SK-N-SH (cell line): Measurements from ENCODE around the gene CCDC127. TPM values are rescaled to one million over a fixed set of nuclear protein-coding genes. Genes with fewer than 3 reads are reported as not detected.

Experiments
- CTCF ChIA-PET: fragments of 300-600, 350-600 bp; formaldehyde crosslinking; extraction: SDS; loops from one replicate; lab custom pipeline; 2021; lab: Yijun Ruan, JAX
- POLR2A ChIA-PET: fragments of 350-600 bp; sonication (Branson Sonifier 250); formaldehyde crosslinking; extraction: SDS; loops from one replicate; lab custom pipeline; 2020; ENCODE audit warnings: antibody characterized with exemption, inconsistent platforms; lab: Yijun Ruan, JAX
- DNase-seq: peaks from one replicate; pipeline ENCODE4 v3.0.0; 2012
- H2AFZ ChIP-seq: fragments of 200-600 bp; sonication (generic); 2 replicates; pipeline ENCODE4 v1.8.1; 2016; ENCODE audit warnings: antibody characterized with exemption, mild to moderate bottlenecking, low read depth
- H3F3A ChIP-seq: fragments of 200-600 bp; sonication (generic); replicated peaks from 2 replicates; pipeline ENCODE3; 2016; ENCODE audit warnings: antibody characterized with exemption, mild to moderate bottlenecking; ENCODE audit not compliant: insufficient read depth
- H3K27ac ChIP-seq, 2 experiments: fragments of 200-500 bp in 1 of 2; fragments of 200-600 bp in 1 of 2; sonication (Bioruptor generic) in 1 of 2; sonication (generic), shearing (Covaris generic) in 1 of 2; 2 replicates each; pipeline versions ENCODE4 v1.5.1 to v1.6.1; 2014 to 2016; ENCODE audit warnings: low read depth in 2 of 2, inconsistent platforms in 1 of 2, low read length in 1 of 2, mild to moderate bottlenecking in 1 of 2, mixed read lengths in 1 of 2
- H3K27me3 ChIP-seq: fragments of 200-600 bp; sonication (generic), shearing (Covaris generic); 2 replicates; pipeline ENCODE4 v1.6.1; 2016; ENCODE audit warnings: mixed run types; ENCODE audit not compliant: insufficient read depth
- H3K36me3 ChIP-seq, 2 experiments: fragments of 200-500 bp in 1 of 2; fragments of 200-600 bp in 1 of 2; sonication (Bioruptor generic) in 1 of 2; sonication (generic) in 1 of 2; replicated peaks in 1 of 2; 2 replicates each; pipeline versions ENCODE3 to v1.5.1; 2014 to 2016; ENCODE audit warnings: low read length in 1 of 2, mild to moderate bottlenecking in 1 of 2; ENCODE audit not compliant: insufficient read depth in 2 of 2, control insufficient read depth in 1 of 2
- H3K4me1 ChIP-seq, 2 experiments: fragments of 200-500 bp in 1 of 2; fragments of 200-600 bp in 1 of 2; sonication (Bioruptor generic) in 1 of 2; sonication (generic), shearing (Covaris generic) in 1 of 2; 2 replicates each; pipeline versions ENCODE4 v1.5.1 to v1.6.1; 2014 to 2016; ENCODE audit warnings: low read depth in 1 of 2, low read length in 1 of 2, mixed run types in 1 of 2; ENCODE audit not compliant: insufficient read depth in 2 of 2, control insufficient read depth in 1 of 2
- H3K4me2 ChIP-seq: fragments of 200-600 bp; sonication (generic), shearing (Covaris generic); 2 replicates; pipeline ENCODE4 v1.6.1; 2017; ENCODE audit warnings: mixed run types
- H3K4me3 ChIP-seq, 2 experiments: fragments of 200-500 bp in 1 of 2; fragments of 200-600 bp in 1 of 2; sonication (Bioruptor generic) in 1 of 2; sonication (generic), shearing (Covaris generic) in 1 of 2; 2 replicates each; pipeline versions ENCODE4 v1.5.1 to v1.8.1; 2014 to 2016; ENCODE audit warnings: low read depth in 2 of 2, inconsistent platforms in 1 of 2, low read length in 1 of 2, mild to moderate bottlenecking in 1 of 2, mixed read lengths in 1 of 2, moderate library complexity in 1 of 2
- H3K79me2 ChIP-seq: fragments of 200-600 bp; sonication (generic); 2 replicates; pipeline ENCODE4 v1.8.1; 2017; ENCODE audit warnings: mild to moderate bottlenecking; ENCODE audit not compliant: insufficient read depth
- H3K9ac ChIP-seq: fragments of 200-600 bp; sonication (generic); 2 replicates; pipeline ENCODE4 v1.6.1; 2017; ENCODE audit warnings: mixed run types
- H3K9me2 ChIP-seq: fragments of 200-600 bp; sonication (generic); 2 replicates; pipeline ENCODE4 v1.6.1; 2017; ENCODE audit warnings: mixed run types
- H3K9me3 ChIP-seq: fragments of 200-600 bp; sonication (generic); 2 replicates; pipeline ENCODE4 v1.6.1; 2017; ENCODE audit warnings: mixed run types, mild to moderate bottlenecking, moderate library complexity
- H4K20me1 ChIP-seq: fragments of 200-600 bp; sonication (generic); 2 replicates; pipeline ENCODE4 v1.6.1; 2017; ENCODE audit warnings: mild to moderate bottlenecking, mixed run types; ENCODE audit not compliant: insufficient read depth
- CHD2 ChIP-seq: fragments of 150-350 bp; IDR thresholded peaks from 2 replicates; pipeline ENCODE4 v1.6.1; 2018; ENCODE audit warnings: low read length; ENCODE audit not compliant: partially characterized antibody
- CTCF ChIP-seq: fragments of 200-600 bp; sonication (generic); IDR thresholded peaks from 2 replicates; pipeline ENCODE4 v1.6.1; 2017; ENCODE audit warnings: antibody characterized with exemption, mild to moderate bottlenecking, moderate library complexity
- ELF1 ChIP-seq: IDR thresholded peaks from 2 replicates; pipeline ENCODE4 v1.4.0; 2012
- FOSL2 ChIP-seq: IDR thresholded peaks from 2 replicates; pipeline ENCODE4 v1.4.0; 2012; ENCODE audit warnings: low read depth, mild to moderate bottlenecking, moderate library complexity, borderline replicate concordance
- FOXJ3 ChIP-seq: sonication (generic); formaldehyde crosslinking; IDR thresholded peaks from 2 replicates; pipeline ENCODE4 v1.5.1; 2020; ENCODE audit warnings: mild to moderate bottlenecking, missing genetic modification reagents
- FOXM1 ChIP-seq: IDR thresholded peaks from 2 replicates; pipeline ENCODE4 v1.4.0; 2012; ENCODE audit warnings: low read depth, mild to moderate bottlenecking
- GABPA ChIP-seq: IDR thresholded peaks from 2 replicates; pipeline ENCODE4 v1.4.0; 2012; ENCODE audit warnings: low read depth, mild to moderate bottlenecking
- GATA2 ChIP-seq: sonication (generic); formaldehyde crosslinking; IDR thresholded peaks from 2 replicates; pipeline ENCODE4 v1.5.0; 2020; ENCODE audit warnings: mild to moderate bottlenecking, missing genetic modification reagents
- JUND ChIP-seq: IDR thresholded peaks from 2 replicates; pipeline ENCODE4 v1.4.0; 2012
- MAX ChIP-seq: IDR thresholded peaks from 2 replicates; pipeline ENCODE4 v1.4.0; 2012; ENCODE audit warnings: low read depth
- NRF1 ChIP-seq: IDR thresholded peaks from 2 replicates; pipeline ENCODE4 v1.6.1; 2012; ENCODE audit warnings: low read depth, mild to moderate bottlenecking, low read length
- POLR2AphosphoS5 ChIP-seq: IDR thresholded peaks from 2 replicates; pipeline ENCODE4 v1.6.1; 2012; ENCODE audit warnings: low read depth, low read length
- RAD21 ChIP-seq: IDR thresholded peaks from 2 replicates; pipeline ENCODE4 v1.6.1; 2012; ENCODE audit warnings: mild to moderate bottlenecking, low read length
- RCOR1 ChIP-seq: fragments of 150-350 bp; IDR thresholded peaks from 2 replicates; pipeline ENCODE4 v1.6.1; 2017; ENCODE audit warnings: antibody characterized with exemption, low read length
- RFX5 ChIP-seq: IDR thresholded peaks from 2 replicates; pipeline ENCODE4 v1.6.1; 2012; ENCODE audit warnings: mild to moderate bottlenecking, improper control_type of control experiment, low read length
- RXRA ChIP-seq: IDR thresholded peaks from 2 replicates; pipeline ENCODE4 v1.4.0; 2012; ENCODE audit warnings: low read depth, mild to moderate bottlenecking, borderline replicate concordance
- TCF12 ChIP-seq: IDR thresholded peaks from 2 replicates; pipeline ENCODE4 v1.4.0; 2012
- USF2 ChIP-seq: fragments of 150-350 bp; IDR thresholded peaks from 2 replicates; pipeline ENCODE4 v1.6.1; 2017; ENCODE audit warnings: antibody characterized with exemption, low read length, low read depth, borderline replicate concordance
- WGBS: methylation state at CpG from one replicate; pipeline ENCODE4 v1.1.6; 2017; ENCODE audit warnings: low lambda C conversion rate; 5-methylcytosine and 5-hydroxymethylcytosine counted together
- polyA plus RNA-seq, 3 experiments: library from polyadenylated mRNA; depleted of rRNA; stranded (reverse); fragments of >200 nt; gene quantifications; 2 replicates each; pipeline ENCODE4 v1.2.3, GENCODE V29; 2012
- TF ChIP-seq, protein P1 (sequence below): IDR thresholded peaks from 2 replicates; pipeline ENCODE4; 2012
- TF ChIP-seq, protein P2 (sequence below): IDR thresholded peaks from 2 replicates; pipeline ENCODE4 v1.4.0; 2012; ENCODE audit warnings: low read depth, borderline replicate concordance

The CCDC127 gene
- polyA plus RNA-seq, 1 of the 3 experiments (the other 2 are of a cell fraction) = 3.9 TPM

DNA sequence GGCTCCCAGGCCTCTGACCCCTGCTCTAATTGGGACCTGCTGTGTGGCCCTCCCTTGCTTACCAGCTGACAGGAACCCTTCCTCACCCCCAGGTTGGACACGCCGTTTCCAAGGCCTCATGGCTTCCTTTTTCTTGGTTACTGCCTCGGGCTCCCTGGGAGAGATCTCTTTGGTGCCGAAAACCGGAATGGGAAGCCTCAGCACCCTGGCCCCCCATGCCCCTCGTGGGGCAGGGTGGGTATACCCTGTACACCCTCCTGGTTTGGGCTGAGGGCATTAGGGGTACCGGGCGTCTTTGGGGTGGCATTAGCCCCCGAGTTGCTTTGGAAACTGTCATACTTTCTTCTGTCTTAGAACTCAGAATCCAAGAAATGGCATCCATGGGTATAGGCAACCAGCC is 36.8 kb downstream of the CCDC127 start:
- TF ChIP-seq GABPA (no peak), FOSL2 (no peak), CHD2 (no peak), CTCF (no peak), TCF12 (no peak), RCOR1 (no peak), NRF1 (no peak), FOXM1 (no peak), GATA2 (CRISPR knock-in tag) (no peak), MAX (no peak), FOXJ3 (CRISPR knock-in tag) (no peak), RFX5 (no peak), POLR2AphosphoS5 (no peak), ELF1 (no peak), RAD21 (no peak)
- peaks cover 3% of the 10 kb centered on the region; the same call in 1 of the 2 replicates for H3K27me3 ChIP-seq
- no peaks in the 10 kb centered on the region for H3K9me2 ChIP-seq
- H3K79me2 ChIP-seq = no peaks in the 10 kb centered on the region
- no peak overlapping the region for H3K4me2 ChIP-seq
- no peak overlapping the region for H2AFZ ChIP-seq
- no peak overlapping the region for H3K27ac ChIP-seq
- POLR2A ChIA-PET = no interaction called here
- H3K9ac ChIP-seq = no peak overlapping the region
- H3F3A ChIP-seq = no peaks in the 10 kb centered on the region
- CTCF ChIA-PET = interaction anchor here (1.6 kb wide), 1 partner anchor 8 kb away, joined by 4 read pairs; no protein-coding TSS in a partner anchor
- H3K9me3 ChIP-seq = no peaks in the 10 kb centered on the region
- no peaks in the 10 kb centered on the region for H4K20me1 ChIP-seq
- H3K4me1 ChIP-seq = peaks cover 0 to 13% of the 10 kb centered on the region in 2 experiments; a peak in 1 of 4 replicates
- 77% methylated on average over 8 of the region's 9 CpGs for WGBS
- H3K36me3 ChIP-seq = no peaks in the 10 kb centered on the region
- no peak for DNase-seq
- H3K4me3 ChIP-seq = no peak overlapping the region

GRCh38 chr5:180286-180918 is 37.6 kb downstream of the CCDC127 start:
- TF ChIP-seq GATA2 (CRISPR knock-in tag) (no peak), RFX5 (no peak), GABPA (no peak), JUND (no peak), RAD21 (no peak), USF2 (no peak), CHD2 (no peak), TCF12 (no peak), RXRA (no peak), MAX (no peak)
- TF ChIP-seq, protein P1, sequence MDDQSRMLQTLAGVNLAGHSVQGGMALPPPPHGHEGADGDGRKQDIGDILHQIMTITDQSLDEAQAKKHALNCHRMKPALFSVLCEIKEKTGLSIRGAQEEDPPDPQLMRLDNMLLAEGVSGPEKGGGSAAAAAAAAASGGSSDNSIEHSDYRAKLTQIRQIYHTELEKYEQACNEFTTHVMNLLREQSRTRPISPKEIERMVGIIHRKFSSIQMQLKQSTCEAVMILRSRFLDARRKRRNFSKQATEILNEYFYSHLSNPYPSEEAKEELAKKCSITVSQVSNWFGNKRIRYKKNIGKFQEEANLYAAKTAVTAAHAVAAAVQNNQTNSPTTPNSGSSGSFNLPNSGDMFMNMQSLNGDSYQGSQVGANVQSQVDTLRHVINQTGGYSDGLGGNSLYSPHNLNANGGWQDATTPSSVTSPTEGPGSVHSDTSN = no peak
- TF ChIP-seq, protein P2, sequence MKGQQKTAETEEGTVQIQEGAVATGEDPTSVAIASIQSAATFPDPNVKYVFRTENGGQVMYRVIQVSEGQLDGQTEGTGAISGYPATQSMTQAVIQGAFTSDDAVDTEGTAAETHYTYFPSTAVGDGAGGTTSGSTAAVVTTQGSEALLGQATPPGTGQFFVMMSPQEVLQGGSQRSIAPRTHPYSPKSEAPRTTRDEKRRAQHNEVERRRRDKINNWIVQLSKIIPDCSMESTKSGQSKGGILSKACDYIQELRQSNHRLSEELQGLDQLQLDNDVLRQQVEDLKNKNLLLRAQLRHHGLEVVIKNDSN = no peak
- peaks cover 0 to 14% of the 10 kb centered on the region in 2 experiments; a peak in 1 of 4 replicates for H3K4me1 ChIP-seq
- no peaks in the 10 kb centered on the region for H3F3A ChIP-seq
- no peak overlapping the region for H3K27ac ChIP-seq
- no peaks in the 10 kb centered on the region for H4K20me1 ChIP-seq
- H3K9ac ChIP-seq = no peak overlapping the region
- 70% methylated on average over 13 of the region's 13 CpGs for WGBS
- ChIA-PET CTCF (interaction anchor here (1.6 kb wide), 1 partner anchor 8 kb away, joined by 4 read pairs; no protein-coding TSS in a partner anchor), POLR2A (no interaction called here)
- H3K27me3 ChIP-seq = peaks cover 3% of the 10 kb centered on the region; the same call in 1 of the 2 replicates
- no peaks in the 10 kb centered on the region for H3K9me3 ChIP-seq
- H3K4me3 ChIP-seq = no peak overlapping the region
- H3K4me2 ChIP-seq = no peak overlapping the region
- no peak overlapping the region for H2AFZ ChIP-seq
- no peaks in the 10 kb centered on the region for H3K36me3 ChIP-seq
- no peaks in the 10 kb centered on the region for H3K79me2 ChIP-seq
- no peak for DNase-seq
- H3K9me2 ChIP-seq = no peaks in the 10 kb centered on the region
